SU-DHL-6 (cell line): Measurements from ENCODE around the gene LDB2.

Experiments used
- CTCF ChIP-seq: fragments of 200-600 bp; sonication (generic); IDR thresholded peaks from one replicate; pipeline ENCODE4 v1.5.1; 2017; ENCODE audit warnings: antibody characterized with exemption, mild to moderate bottlenecking, low read length, moderate library complexity; ENCODE audit not compliant: insufficient read depth, poor library complexity, severe bottlenecking
- EZH2phosphoT487 ChIP-seq: fragments of 200-600 bp; sonication (generic), shearing (Covaris generic); conservative IDR thresholded peaks from 2 replicates; pipeline ENCODE4 v1.6.1; 2018; ENCODE audit warnings: mild to moderate bottlenecking, antibody characterized with exemption, low read length, moderate library complexity, mixed read lengths

GRCh38 chr4:16590797-16591196, 307.6 kb downstream of the LDB2 start:
- TF ChIP-seq CTCF (no peak), EZH2phosphoT487 (no peak)
